Measurements from ENCODE around the gene CCSER1.

The CCSER1 gene

GRCh38 chr4:90958256-90958895 is 831.2 kb downstream of the CCSER1 start:
- no peak for DNase-seq (ENCODE audit: low read depth)

DNA sequence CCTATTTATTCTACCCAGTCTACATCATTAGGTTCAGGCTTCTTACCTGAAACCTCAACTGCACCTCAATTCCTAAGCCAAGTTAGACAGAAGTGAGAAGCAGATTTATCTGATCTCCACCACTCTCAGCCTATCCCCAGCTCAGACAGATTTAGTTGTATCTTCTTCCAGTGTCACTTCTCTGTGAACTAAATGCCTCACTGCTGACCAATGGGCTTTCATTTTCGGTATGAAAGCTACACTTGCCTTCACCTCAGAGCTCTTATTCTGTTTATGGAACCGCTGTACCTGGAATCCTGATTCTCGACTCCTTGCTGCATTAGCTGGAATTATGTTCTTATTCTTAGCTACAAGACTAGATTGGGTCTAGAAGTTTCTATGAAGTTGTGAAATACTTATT is 833.2 kb downstream of the CCSER1 start:
- DNase-seq (ENCODE audit: low read depth) = no peak

GRCh38 chr4:90960840-90961239 is 833.6 kb downstream of the CCSER1 start:
- DNase-seq (ENCODE audit: low read depth) = no peak

DNA sequence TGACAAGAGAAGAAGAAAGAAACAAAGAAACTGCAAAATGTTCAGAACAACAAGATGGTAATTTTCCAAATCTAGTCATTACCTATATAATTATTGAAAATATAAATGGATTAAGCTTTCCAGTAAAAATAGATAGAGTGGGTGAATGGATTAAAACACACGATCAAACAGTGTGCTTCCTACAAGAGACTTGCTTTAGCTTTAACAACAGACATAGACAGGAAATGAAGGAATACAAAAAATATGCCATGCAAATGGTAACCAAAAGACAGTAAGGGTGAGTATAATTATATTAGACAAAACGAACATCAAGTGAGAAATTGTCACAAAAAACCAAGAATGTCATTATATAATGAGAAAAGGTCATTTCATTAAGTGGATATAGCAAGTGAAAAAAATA is 842.8 kb downstream of the CCSER1 start:
- no peak for DNase-seq (ENCODE audit: low read depth)

- no peak for DNase-seq (ENCODE audit: low read depth)
Observed at GRCh38 chr4:90977726-90978125, 850.5 kb downstream of the CCSER1 start.

DNA sequence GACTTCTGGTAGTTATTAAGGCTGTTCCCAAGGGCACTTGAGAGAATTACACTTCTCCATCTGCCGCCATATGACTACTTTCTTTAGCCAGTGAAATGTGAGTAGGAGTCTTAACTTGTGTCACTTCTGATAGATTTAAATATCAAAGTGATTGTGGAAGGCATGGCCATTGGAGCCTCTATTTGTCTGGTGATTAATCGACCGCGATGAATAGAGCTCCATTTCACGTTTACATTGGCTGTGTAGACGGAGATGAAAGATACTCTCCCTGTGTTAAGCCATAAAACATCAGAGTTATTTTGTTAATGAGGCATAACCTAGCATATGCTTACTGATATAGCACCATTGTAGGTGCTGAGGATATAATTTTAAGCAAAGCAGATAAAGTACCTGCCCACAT is 852.4 kb downstream of the CCSER1 start:
- DNase-seq (ENCODE audit: low read depth) = no peak

GRCh38 chr4:90982813-90983212 is 855.6 kb downstream of the CCSER1 start:
- no peak for DNase-seq (ENCODE audit: low read depth)

GRCh38 chr4:90990284-90990683 is 863.1 kb downstream of the CCSER1 start:
- no peak for DNase-seq (ENCODE audit: low read depth)

DNA sequence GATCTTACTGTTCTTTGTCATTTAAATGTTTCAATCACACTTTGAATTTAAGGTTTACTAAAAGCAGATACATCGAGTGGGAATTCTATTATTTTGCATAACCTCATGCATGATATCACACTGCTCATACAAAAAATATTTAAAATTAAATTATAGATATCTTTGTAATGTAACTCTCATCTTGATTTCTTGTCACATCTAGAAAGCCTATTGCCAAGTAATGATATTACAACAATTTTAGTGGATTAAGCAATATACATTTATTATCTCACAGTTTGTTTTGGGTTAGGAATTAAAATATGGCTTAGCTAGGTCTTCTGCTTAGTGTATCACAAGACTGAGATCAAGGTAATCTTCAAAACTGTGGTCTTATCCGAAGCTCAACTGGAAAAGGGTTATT is 865.0 kb downstream of the CCSER1 start:
- DNase-seq (ENCODE audit: low read depth) = no peak

DNA sequence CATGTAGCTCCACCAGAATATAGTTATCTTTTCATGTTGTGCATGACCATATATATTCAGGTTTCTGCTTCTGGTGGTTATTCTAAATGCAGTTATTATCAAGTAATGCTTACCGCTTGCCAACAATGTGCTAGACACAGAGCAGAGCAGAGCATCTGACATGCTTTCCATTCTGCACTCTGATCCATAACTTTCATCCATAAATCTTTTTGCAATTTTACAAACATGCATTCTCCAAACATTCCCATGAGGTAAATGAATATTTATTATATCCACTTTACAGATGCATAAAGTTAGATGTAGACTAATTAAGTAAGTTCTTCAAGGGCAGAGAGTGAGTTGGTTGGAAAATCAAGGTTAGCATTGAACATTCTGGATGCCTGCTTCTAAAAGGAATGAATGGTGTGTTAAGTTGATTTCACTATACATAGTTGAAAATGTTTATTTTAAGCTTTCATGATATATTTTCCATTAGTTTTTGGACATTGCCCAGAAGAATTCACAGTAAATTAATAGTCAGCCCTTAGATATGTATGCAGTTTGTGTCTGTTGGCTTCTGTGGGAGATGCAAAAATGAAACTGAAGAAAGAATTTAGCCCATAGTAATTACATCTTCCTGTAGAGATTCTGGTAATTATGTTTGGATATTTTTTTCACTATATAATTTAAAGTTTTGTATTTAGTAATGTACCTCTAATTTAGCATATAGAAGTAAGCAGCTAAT is 867.8 kb downstream of the CCSER1 start:
- DNase-seq (ENCODE audit: low read depth) = no peak

- DNase-seq (ENCODE audit: low read depth) = no peak
Observed at GRCh38 chr4:90995996-90996395, 868.8 kb downstream of the CCSER1 start.

DNA sequence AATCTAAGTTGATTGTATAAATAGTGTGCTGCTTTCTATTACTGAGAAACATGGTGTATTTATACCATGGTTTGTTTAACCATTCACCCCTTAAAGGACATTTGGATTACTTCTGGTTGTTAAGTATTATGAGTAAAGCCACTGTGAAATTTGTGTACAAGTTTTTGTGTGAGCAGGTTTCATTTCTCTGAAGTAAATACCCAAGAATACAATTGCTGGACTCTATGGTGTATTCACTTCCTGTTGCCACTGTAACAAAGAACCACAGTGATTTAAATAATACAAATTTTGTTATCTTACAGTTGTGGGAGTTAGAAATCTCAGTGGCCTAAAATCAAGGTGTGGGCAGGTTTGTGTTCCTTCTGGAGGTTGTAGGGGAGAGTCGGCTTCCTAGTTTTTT is 869.6 kb downstream of the CCSER1 start:
- no peak for DNase-seq (ENCODE audit: low read depth)

- no peak for DNase-seq (ENCODE audit: low read depth)
Observed at GRCh38 chr4:91015861-91016260, 888.7 kb downstream of the CCSER1 start.

GRCh38 chr4:91019513-91019912 is 892.3 kb downstream of the CCSER1 start:
- no peak for DNase-seq (ENCODE audit: low read depth)

GRCh38 chr4:91025241-91026148 is 898.3 kb downstream of the CCSER1 start:
- no peak for DNase-seq (ENCODE audit: low read depth)

DNA sequence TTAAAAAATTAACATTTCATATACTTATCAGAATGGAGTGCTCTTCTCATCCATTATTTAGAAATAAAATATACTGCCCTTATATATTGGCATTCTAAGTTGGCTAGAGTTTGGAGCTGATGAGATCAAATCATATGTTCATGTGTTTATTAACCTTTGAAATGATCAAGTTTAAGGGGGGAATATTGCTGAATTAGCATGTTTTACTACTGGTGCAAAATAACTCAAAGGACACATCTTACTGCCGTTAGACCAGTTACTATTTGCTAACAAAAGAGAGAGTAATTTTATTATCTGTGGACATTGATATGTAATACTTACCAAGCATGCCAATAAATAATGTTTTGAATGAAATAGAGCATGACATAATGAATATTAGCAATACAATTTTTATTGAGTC is 901.0 kb downstream of the CCSER1 start:
- no peak for DNase-seq (ENCODE audit: low read depth)

DNA sequence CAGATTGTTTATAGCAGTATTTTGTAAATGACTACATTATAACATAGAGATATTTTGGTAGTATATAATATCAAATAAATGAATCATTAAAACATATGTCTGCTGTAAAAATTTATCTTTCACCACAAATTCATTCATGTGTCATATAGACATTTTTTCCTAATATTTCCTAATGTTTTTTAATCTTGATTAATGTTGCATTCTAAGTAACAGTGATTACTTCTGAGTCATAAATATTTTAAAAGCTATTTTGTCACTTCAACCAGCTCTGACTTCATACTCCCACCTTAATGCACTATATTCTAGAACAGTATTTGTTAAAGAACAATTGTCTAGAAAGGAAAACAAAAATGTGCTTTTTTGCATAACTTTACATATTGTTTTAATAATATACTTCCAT is 904.6 kb downstream of the CCSER1 start:
- DNase-seq (ENCODE audit: low read depth) = no peak

DNA sequence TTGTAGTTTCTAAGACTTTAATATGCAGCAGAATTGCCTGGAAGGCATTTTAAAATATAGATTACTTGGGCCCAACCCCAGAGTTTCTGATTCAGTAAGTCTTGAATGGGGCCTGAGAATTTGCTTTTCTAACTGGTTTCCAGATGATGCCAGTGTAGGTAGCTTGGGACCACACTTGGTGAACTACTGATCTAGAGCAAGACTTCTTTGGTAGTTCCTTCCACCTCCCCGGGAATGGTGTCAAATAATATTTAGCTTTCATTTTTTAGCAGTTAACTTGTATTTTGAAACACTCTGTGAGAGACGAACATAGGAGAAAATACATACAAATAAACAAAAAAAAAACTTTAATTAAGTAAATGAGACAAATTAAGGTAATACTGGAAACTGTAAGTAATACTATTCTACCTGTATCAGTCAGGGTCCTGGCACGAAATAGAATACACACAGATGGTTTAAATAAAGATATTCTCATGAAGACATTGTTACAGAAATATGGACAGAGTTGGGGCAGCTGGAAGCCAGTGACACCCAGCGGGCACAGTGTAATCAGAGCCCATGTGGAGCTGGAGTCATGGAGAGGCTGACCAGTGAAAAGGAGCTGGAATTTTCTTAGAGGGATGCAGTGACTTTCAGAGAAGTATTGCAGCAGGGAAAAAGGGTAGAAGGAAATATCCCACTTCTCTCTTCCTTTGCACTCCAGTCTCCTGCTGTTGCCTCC is 905.7 kb downstream of the CCSER1 start:
- DNase-seq (ENCODE audit: low read depth) = no peak

GRCh38 chr4:91035276-91035675 is 908.1 kb downstream of the CCSER1 start:
- DNase-seq (ENCODE audit: low read depth) = no peak

DNA sequence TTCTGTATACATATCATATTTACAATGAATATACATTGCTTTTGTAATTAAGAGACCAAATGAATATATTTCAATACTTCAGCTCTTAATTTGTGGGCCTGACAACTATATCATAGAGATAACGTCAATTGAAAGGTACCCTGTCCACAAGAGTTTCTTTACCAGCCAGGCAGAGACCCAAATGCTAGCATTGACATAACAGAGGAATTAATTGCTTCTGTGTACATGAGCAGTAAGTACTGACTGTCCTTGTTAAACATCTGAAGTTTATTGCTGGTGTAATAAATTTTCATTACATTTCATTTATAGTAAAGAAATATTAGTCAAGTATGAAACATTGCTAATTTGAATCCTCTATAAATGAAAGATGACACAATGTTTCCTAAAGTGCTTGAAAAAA is 910.8 kb downstream of the CCSER1 start:
- no peak for DNase-seq (ENCODE audit: low read depth)

DNA sequence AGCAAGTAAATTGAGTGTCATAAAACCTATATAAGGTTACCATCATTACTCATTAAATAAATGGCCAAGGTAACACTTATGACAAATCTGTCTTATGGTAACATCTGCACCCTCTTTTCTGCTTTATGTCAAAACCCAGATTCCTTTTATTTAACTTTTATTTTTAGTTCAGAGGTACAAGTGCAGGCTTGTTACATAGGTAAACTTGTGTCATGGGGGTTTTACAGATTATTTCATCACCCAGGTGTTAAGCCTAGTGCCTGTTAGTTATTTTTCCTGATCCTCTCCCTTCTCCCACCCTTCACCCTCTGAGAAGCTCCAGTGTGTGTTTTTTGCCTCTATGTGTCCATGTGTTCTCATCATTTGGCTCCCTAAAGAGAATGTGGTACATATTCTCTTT is 930.7 kb downstream of the CCSER1 start:
- no peak for DNase-seq (ENCODE audit: low read depth)

GRCh38 chr4:91058345-91058744 is 931.2 kb downstream of the CCSER1 start:
- DNase-seq (ENCODE audit: low read depth) = no peak
